H1 (cell line): ENCODE data around the gene ARHGEF19. TPM values are rescaled to one million over a fixed set of nuclear protein-coding genes. Genes with fewer than 3 reads are reported as not detected.

Source experiments
- ASH2L ChIP-seq: fragments of 200-600, 300-600 bp; sonication (generic); IDR thresholded peaks from one replicate; pipeline ENCODE4 v1.7.1; 2017; ENCODE audit warnings: low read length
- JUND ChIP-seq: IDR thresholded peaks from 2 replicates; pipeline ENCODE4 v1.6.1; 2011; ENCODE audit warnings: mild to moderate bottlenecking, improper control_type of control experiment, low read length
- KDM4A ChIP-seq: IDR thresholded peaks from one replicate; pipeline ENCODE4 v1.7.1; 2012; ENCODE audit warnings: low read depth, mild to moderate bottlenecking, moderate library complexity, low read length, inconsistent platforms; ENCODE audit not compliant: severe bottlenecking
- polyA plus RNA-seq, 7 experiments: library from polyadenylated mRNA; depleted of rRNA in 3 of 7; stranded (reverse) in 5 of 7; unstranded in 2 of 7; fragments of >200 nt in 5 of 7; fragments of 200-250 nt in 2 of 7; gene quantifications; 1 replicate in 5 of 7; 2 replicates in 1 of 7; 4 replicates in 1 of 7; pipeline versions ENCODE4 v1.2.1 to v1.2.3, GENCODE V29; 2011 to 2013; ENCODE audit warnings: missing spikeins in 2 of 7, mixed read lengths in 2 of 7
- total RNA-seq: library from RNA; stranded (reverse); fragmentation: NEBNext Ultra II Directional; extraction: Animal tissue kit (Norgen Biotek cat#: 25700); gene quantifications from 2 replicates; pipeline ENCODE4 v1.2.1, GENCODE V29; 2021
- TF ChIP-seq, protein P1 (sequence below): IDR thresholded peaks from 2 replicates; pipeline ENCODE4 v1.6.1; 2012; ENCODE audit warnings: inconsistent platforms

ARHGEF19 gene
- total and polyA plus RNA-seq, 2 of the 8 experiments (the other 6 are each of a cell fraction or from before 2014, with no cell fraction given): 47.5 to 56.4 TPM

DNA sequence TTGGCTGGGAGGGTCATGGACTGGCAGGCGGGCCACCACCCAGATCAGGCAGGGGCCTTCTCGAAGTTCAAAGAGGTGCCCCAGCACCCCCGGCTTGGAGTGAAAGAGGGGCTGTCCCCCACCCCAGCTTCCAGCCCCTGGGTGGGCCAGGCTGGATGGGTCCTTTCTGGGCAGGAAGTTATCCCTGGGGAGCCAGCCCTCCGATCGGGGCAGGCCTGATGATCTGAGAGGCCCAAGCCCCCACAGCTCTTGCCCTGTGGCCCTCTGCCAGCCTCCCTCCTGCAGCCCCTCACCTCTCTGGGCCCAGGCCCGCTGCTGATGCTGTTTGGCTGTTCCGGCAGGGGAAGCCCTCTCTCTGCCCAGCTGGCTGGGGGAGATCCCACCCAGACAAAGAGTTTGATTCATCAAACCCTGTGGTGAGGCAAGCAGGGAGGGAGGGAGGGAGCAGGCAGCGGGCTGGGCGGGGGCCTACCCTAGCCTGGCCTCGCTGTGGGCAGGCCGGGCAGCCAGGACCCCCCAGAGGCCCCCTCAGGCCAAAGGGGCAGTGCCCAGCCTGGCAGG lies 2.5 kb downstream of the ARHGEF19 start (continued):
- TF ChIP-seq, protein P1, sequence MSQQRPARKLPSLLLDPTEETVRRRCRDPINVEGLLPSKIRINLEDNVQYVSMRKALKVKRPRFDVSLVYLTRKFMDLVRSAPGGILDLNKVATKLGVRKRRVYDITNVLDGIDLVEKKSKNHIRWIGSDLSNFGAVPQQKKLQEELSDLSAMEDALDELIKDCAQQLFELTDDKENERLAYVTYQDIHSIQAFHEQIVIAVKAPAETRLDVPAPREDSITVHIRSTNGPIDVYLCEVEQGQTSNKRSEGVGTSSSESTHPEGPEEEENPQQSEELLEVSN: no peak
- TF ChIP-seq KDM4A (no peak), ASH2L (no peak), JUND (no peak)
